GM23248 (cell line): ENCODE results near the gene PHKA1. TPM values are rescaled to one million over a fixed set of nuclear protein-coding genes. Genes with fewer than 3 reads are reported as not detected.
"Not testable (repeated sequence)": the region's sequence is repeated elsewhere in the genome, so short reads cannot be mapped to it uniquely, and the experiment has no call there.

Experiments used
- DNase-seq: peaks from one replicate; pipeline ENCODE4 v3.0.0-alpha.2; 2015
- H2AFZ ChIP-seq: fragments of 200-600 bp; sonication (generic); 2 replicates; pipeline ENCODE4 v1.6.1; 2016; ENCODE audit warnings: antibody characterized with exemption
- H3F3A ChIP-seq: fragments of 200-600 bp; sonication (generic); 2 replicates; pipeline ENCODE4 v1.6.1; 2016; ENCODE audit warnings: mild to moderate bottlenecking, antibody characterized with exemption, mixed run types; ENCODE audit not compliant: insufficient read depth
- H3K27ac ChIP-seq: fragments of 200-600 bp; sonication (generic); 2 replicates; pipeline ENCODE4 v1.5.1; 2016; ENCODE audit warnings: mild to moderate bottlenecking
- H3K27me3 ChIP-seq: fragments of 200-600 bp; sonication (generic); replicated peaks from 2 replicates; pipeline ENCODE4 v1.6.1; 2016; ENCODE audit warnings: mild to moderate bottlenecking; ENCODE audit not compliant: insufficient read depth
- H3K36me3 ChIP-seq: fragments of 200-600 bp; sonication (generic); 2 replicates; pipeline ENCODE4 v1.6.1; 2016; ENCODE audit warnings: low read depth, mild to moderate bottlenecking
- H3K4me1 ChIP-seq: fragments of 200-600 bp; sonication (generic); 2 replicates; pipeline ENCODE4 v1.6.1; 2016; ENCODE audit warnings: mild to moderate bottlenecking; ENCODE audit not compliant: insufficient read depth
- H3K4me2 ChIP-seq: fragments of 200-600 bp; sonication (generic); one replicate; pipeline ENCODE4 v1.6.1; 2016; ENCODE audit warnings: mild to moderate bottlenecking; ENCODE audit not compliant: unreplicated experiment
- H3K4me3 ChIP-seq: fragments of 200-600 bp; sonication (generic); 2 replicates; pipeline ENCODE4 v1.5.1; 2016; ENCODE audit warnings: mild to moderate bottlenecking
- H3K79me2 ChIP-seq: fragments of 200-600 bp; sonication (generic); 2 replicates; pipeline ENCODE4 v1.6.1; 2016; ENCODE audit warnings: mild to moderate bottlenecking; ENCODE audit not compliant: insufficient read depth
- H3K9ac ChIP-seq: fragments of 200-600 bp; sonication (generic); 2 replicates; pipeline ENCODE4 v1.6.1; 2016; ENCODE audit warnings: mild to moderate bottlenecking
- H3K9me2 ChIP-seq: fragments of 200-600 bp; sonication (generic); 2 replicates; pipeline ENCODE4 v1.6.1; 2016; ENCODE audit warnings: mixed run types, mild to moderate bottlenecking, moderate library complexity; ENCODE audit not compliant: insufficient read depth
- H3K9me3 ChIP-seq: fragments of 200-600 bp; sonication (generic); one replicate; pipeline ENCODE4 v1.6.1; 2017; ENCODE audit warnings: low read depth
- H4K20me1 ChIP-seq: fragments of 200-600 bp; sonication (generic); 2 replicates; pipeline ENCODE4 v1.6.0; 2016; ENCODE audit not compliant: insufficient read depth
- EZH2 ChIP-seq: fragments of 200-600 bp; sonication (generic); IDR thresholded peaks from 2 replicates; pipeline ENCODE4 v1.6.1; 2018; ENCODE audit warnings: antibody characterized with exemption, mild to moderate bottlenecking; ENCODE audit not compliant: insufficient read depth, poor library complexity, severe bottlenecking
- EZH2phosphoT487 ChIP-seq: fragments of 200-600 bp; sonication (generic); IDR thresholded peaks from 2 replicates; pipeline ENCODE4 v1.6.1; 2018; ENCODE audit warnings: antibody characterized with exemption, moderate library complexity, mild to moderate bottlenecking, low read depth; ENCODE audit not compliant: insufficient read depth
- WGBS, 2 experiments: methylation state at CpG; one replicate each; pipeline ENCODE4 v1.1.6; 2015 to 2017; ENCODE audit warnings: low lambda C conversion rate in 2 of 2, low coverage in 1 of 2; ENCODE audit errors: missing lambda C conversion rate in 2 of 2; 5-methylcytosine and 5-hydroxymethylcytosine counted together
- in situ Hi-C: fragments of 300-500 bp; cut with MboI; formaldehyde crosslinking; loops from 2 replicates; pipeline ENCODE4 v1.15.0; 2020
- polyA plus RNA-seq: library from polyadenylated mRNA; unstranded; fragments of >200 nt; fragmentation: Nextera tagmentation; extraction: Ambion mirVana; gene quantifications from 2 replicates; pipeline ENCODE4 v1.2.1, GENCODE V29; 2016
- total RNA-seq: library from RNA; depleted of rRNA; stranded (reverse); fragments of >200 nt; shearing (Covaris generic); gene quantifications from 2 replicates; pipeline ENCODE4 v1.2.3, GENCODE V29; 2014

PHKA1 gene
- total and polyA plus RNA-seq, 2 experiments from 2014 or later, result 1.6 to 2.5 TPM

DNA sequence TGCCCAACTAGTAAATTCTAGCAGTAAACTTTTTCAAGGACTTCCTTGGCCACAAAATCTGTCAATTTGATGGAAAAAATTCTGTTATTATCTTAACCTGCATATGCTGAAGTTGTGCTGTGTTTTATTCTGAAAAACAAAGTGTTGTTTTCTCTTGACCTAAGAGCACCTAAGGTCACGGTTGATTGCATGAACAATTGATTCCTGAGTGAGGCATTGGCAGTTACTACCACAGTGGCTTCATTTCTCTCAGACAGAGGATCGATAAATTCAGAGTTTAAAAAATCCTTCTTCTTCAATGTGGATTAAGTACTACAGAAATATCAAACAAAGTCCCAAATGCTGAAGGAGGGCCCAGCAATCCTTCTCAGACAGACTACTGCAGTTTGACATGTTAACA lies 147.7 kb downstream of the PHKA1 start:
- peaks cover 16% of the 10 kb centered on the region for H3K4me1 ChIP-seq
- no peaks in the 10 kb centered on the region for H4K20me1 ChIP-seq
- no peak for DNase-seq
- in situ Hi-C loops, result no loop called here
- no peaks in the 10 kb centered on the region for H3K9me2 ChIP-seq
- no peak for TF ChIP-seq EZH2
- TF ChIP-seq EZH2phosphoT487, result no peak
- peaks cover 8% of the 10 kb centered on the region; the same call in 1 of the 2 replicates for H3F3A ChIP-seq
- H3K9ac ChIP-seq, result no peak overlapping the region
- no peak overlapping the region for H3K4me3 ChIP-seq
- no peak overlapping the region for H3K4me2 ChIP-seq
- no peaks in the 10 kb centered on the region for H3K9me3 ChIP-seq
- H3K79me2 ChIP-seq, result no peaks in the 10 kb centered on the region
- H2AFZ ChIP-seq, result no peak overlapping the region
- no peak overlapping the region for H3K27ac ChIP-seq
- no peaks in the 10 kb centered on the region for H3K27me3 ChIP-seq
- peaks cover 23% of the 10 kb centered on the region for H3K36me3 ChIP-seq
- WGBS, 2 experiments, result 97% methylated on average over 2 of the region's 2 CpGs

GRCh38 chrX:72559655-72560054 lies 154.5 kb downstream of the PHKA1 start:
- H3K4me2 ChIP-seq, H3K9me2 ChIP-seq, H3K36me3 ChIP-seq, H3K27me3 ChIP-seq, H2AFZ ChIP-seq, H4K20me1 ChIP-seq, H3K4me1 ChIP-seq, H3K27ac ChIP-seq, H3K9me3 ChIP-seq, H3K4me3 ChIP-seq, in situ Hi-C loops, H3F3A ChIP-seq, DNase-seq, H3K9ac ChIP-seq: not testable (repeated sequence)
- peaks cover 21% of the 10 kb centered on the region; the same call in 1 of the 2 replicates for H3K79me2 ChIP-seq
- 93% methylated on average over 19 of the region's 28 CpGs; no CpG with 5 or more reads in 1 of the 2 experiments for WGBS, 2 experiments

DNA sequence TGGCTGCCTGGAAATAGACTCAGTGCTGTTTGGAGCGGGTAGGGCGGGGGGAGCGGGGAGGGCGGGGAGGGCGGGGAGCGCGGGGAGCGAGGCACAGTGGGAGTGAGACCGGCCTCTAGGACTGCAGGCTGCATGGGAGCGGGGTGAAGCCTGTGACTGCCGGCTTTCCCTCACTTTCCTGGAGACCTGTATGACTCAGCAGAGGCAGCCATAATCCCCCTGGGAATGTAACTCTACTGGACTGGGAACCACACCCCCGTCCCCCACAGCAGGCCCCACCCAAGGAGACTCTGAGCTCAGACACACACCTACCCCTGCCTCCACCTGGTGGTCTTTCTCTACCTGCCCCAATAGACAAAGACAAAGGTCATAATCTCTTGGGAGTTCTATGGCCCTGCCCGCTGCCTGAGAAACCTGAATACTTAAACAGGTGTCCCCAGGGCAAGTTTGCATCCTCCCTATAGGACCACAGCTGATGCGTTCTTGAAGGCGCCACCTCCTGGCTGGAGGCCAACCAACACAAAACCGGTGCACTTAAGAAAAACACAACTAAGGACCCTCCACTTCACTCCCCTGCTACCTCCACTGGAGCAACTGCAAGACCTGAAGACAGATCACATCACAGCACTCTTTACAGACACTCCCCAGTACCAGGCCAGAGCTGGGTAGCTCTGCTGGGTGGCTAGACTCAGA lies 159.5 kb downstream of the PHKA1 start:
- no peak overlapping the region for H2AFZ ChIP-seq
- no peak overlapping the region for H3K4me3 ChIP-seq
- H3K27ac ChIP-seq, result no peak overlapping the region
- H3K27me3 ChIP-seq, result no peaks in the 10 kb centered on the region
- no peaks in the 10 kb centered on the region for H3K9me2 ChIP-seq
- H3K36me3 ChIP-seq, result no peaks in the 10 kb centered on the region
- no peaks in the 10 kb centered on the region for H3K9me3 ChIP-seq
- TF ChIP-seq EZH2phosphoT487, result no peak
- peaks cover 21% of the 10 kb centered on the region; the same call in 1 of the 2 replicates for H3K79me2 ChIP-seq
- H3K9ac ChIP-seq, result no peak overlapping the region
- H3K4me1 ChIP-seq, result no peaks in the 10 kb centered on the region
- DNase-seq, result no peak
- H3F3A ChIP-seq, result no peaks in the 10 kb centered on the region
- no peak overlapping the region for H3K4me2 ChIP-seq
- in situ Hi-C loops, result no loop called here
- no peaks in the 10 kb centered on the region for H4K20me1 ChIP-seq
- WGBS, 2 experiments, result 56 to 81% methylated on average over 4 to 16 of the region's 16 CpGs

- H3K4me3 ChIP-seq, H3K4me2 ChIP-seq, H3K27ac ChIP-seq, H4K20me1 ChIP-seq, in situ Hi-C loops, H3F3A ChIP-seq, H3K4me1 ChIP-seq, H3K9ac ChIP-seq, DNase-seq, H2AFZ ChIP-seq, H3K9me2 ChIP-seq, H3K27me3 ChIP-seq, H3K36me3 ChIP-seq, H3K9me3 ChIP-seq: not testable (repeated sequence)
- 96 to 100% methylated on average over 6 of the region's 6 CpGs for WGBS, 2 experiments
- H3K79me2 ChIP-seq, result peaks cover 21% of the 10 kb centered on the region; the same call in 1 of the 2 replicates
Measured at GRCh38 chrX:72552443-72552842, 161.7 kb downstream of the PHKA1 start.

GRCh38 chrX:72545990-72546389 lies 168.1 kb downstream of the PHKA1 start:
- DNase-seq, result no peak

More at GRCh38 chrX:72545990-72546389, 168.1 kb downstream of the PHKA1 start:
- Histone ChIP-seq H3K27ac (no peak overlapping the region), H3K9ac (no peak overlapping the region), H3F3A (no peaks in the 10 kb centered on the region), H3K4me1 (no peaks in the 10 kb centered on the region), H3K4me3 (no peak overlapping the region), H3K79me2 (no peaks in the 10 kb centered on the region), H3K9me3 (no peaks in the 10 kb centered on the region), H3K4me2 (no peak overlapping the region), H3K9me2 (no peaks in the 10 kb centered on the region), H3K27me3 (no peaks in the 10 kb centered on the region), H4K20me1 (no peaks in the 10 kb centered on the region), H3K36me3 (no peaks in the 10 kb centered on the region), H2AFZ (no peak overlapping the region)
- in situ Hi-C loops, result loop anchor here (25.0 kb wide), 2 partner anchors 259 to 534 kb away; partner anchors contain the start of gene RPS4X
- TF ChIP-seq EZH2 (no peak), EZH2phosphoT487 (no peak)
